Measurements from ENCODE around the gene ITPR1. TPM values are rescaled to one million over a fixed set of nuclear protein-coding genes. Genes with fewer than 3 reads are reported as not detected.

The ITPR1 gene
- total RNA-seq, 4 donors from 2014 or later = 56.1 to 71.2 (median 61.9) TPM

DNA sequence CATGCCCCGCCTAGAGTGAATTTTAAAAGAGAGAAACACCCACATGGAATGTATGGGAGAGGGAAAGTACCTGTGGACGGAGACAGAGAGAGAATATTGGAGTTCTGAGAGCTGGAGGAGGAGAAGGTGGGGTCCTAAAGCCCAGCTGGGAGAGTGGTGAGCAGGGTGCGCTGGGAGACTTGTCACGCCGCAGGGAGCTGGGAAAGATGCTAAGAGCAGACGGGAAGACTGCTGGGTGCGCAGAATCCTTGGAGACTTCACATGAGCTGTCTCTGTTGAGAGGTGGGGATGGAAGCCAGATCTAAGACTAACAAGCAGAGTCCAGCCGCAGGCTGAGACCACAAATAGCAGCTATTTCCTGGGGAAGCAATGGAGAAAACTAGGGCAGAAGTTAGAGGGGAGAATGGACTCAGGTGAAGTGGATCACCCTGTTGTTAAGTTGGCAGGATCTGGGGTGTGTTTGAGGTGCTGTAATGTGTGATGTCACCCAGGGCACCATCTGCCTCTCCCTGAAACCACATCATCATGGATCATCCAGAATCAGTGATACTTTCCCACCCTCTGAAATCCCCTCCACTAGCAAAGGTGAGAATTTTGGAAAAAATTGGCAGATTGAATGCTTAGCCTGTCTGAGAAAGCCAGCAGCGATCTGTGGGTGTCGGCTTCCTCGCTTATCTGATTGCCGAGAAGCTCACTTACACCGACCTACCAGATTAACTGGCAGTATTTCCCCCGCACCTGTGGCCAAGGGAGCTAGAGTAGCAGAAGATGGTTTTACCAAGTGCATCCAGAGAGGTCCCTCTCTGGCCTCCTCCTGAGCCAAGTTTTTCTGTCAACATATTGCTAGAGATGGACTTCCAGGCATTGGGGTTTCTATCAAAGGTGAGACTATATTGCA is 311.3 kb downstream of the ITPR1 start:
- Histone ChIP-seq H3K4me1 (peaks cover 0 to 8% (median under 1%) of the 10 kb centered on the region in 4 donors), H3K4me3 (no peak overlapping the region), H3K27ac (peak overlapping the region in 1 of 4 donors; percentile 15), H3K27me3 (no peaks in the 10 kb centered on the region), H3K36me3 (peaks cover 0 to 58% (median 0%) of the 10 kb centered on the region in 3 donors), H3K9me3 (no peaks in the 10 kb centered on the region)
- 95 to 96% methylated on average over 14 of the region's 14 CpGs for WGBS, 2 donors
- no peak for DNase-seq (ENCODE audit: low spot score in 2 of 2)
- TF ChIP-seq EP300 (IDR thresholded peaks at IDR 0.05) (no peak), POLR2A (IDR thresholded peaks at IDR 0.05) (no peak)
- TF ChIP-seq, protein P1, sequence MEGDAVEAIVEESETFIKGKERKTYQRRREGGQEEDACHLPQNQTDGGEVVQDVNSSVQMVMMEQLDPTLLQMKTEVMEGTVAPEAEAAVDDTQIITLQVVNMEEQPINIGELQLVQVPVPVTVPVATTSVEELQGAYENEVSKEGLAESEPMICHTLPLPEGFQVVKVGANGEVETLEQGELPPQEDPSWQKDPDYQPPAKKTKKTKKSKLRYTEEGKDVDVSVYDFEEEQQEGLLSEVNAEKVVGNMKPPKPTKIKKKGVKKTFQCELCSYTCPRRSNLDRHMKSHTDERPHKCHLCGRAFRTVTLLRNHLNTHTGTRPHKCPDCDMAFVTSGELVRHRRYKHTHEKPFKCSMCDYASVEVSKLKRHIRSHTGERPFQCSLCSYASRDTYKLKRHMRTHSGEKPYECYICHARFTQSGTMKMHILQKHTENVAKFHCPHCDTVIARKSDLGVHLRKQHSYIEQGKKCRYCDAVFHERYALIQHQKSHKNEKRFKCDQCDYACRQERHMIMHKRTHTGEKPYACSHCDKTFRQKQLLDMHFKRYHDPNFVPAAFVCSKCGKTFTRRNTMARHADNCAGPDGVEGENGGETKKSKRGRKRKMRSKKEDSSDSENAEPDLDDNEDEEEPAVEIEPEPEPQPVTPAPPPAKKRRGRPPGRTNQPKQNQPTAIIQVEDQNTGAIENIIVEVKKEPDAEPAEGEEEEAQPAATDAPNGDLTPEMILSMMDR (IDR thresholded peaks at IDR 0.05) = no peak

DNA sequence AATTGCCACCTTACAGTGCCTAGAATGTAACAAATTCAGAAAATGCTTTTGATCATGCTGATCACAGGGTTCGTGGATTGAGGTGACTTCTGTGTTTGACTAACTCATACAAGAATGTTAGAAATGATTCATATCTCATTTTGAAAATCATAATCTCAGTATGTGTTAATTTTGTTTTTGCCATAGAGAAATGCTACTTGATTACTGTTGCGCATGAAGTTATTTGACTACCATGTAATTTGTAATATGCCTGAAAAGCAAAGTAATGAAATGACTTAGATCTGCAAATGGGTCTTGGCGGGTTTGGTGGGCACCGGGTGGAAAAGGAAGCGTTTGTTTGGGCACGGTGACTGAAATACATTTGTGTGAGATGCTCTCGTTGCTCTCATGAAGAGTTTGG is 312.5 kb downstream of the ITPR1 start:
- peaks cover 0 to 50% (median 0%) of the 10 kb centered on the region in 3 donors for H3K36me3 ChIP-seq
- peaks cover 0 to 14% (median 5%) of the 10 kb centered on the region in 4 donors for H3K4me1 ChIP-seq
- DNase-seq (ENCODE audit: low spot score in 2 of 2) = no peak
- WGBS, 2 donors = 81 to 85% methylated on average over 7 of the region's 7 CpGs
- H3K4me3 ChIP-seq = no peak overlapping the region
- H3K27me3 ChIP-seq = no peaks in the 10 kb centered on the region
- H3K9me3 ChIP-seq = no peaks in the 10 kb centered on the region
- no peak for TF ChIP-seq POLR2A (IDR thresholded peaks at IDR 0.05)
- TF ChIP-seq, protein P1 (IDR thresholded peaks at IDR 0.05) = no peak
- no peak for TF ChIP-seq EP300 (IDR thresholded peaks at IDR 0.05)
- peak overlapping the region in 1 of 4 donors; percentile 36 for H3K27ac ChIP-seq

DNA sequence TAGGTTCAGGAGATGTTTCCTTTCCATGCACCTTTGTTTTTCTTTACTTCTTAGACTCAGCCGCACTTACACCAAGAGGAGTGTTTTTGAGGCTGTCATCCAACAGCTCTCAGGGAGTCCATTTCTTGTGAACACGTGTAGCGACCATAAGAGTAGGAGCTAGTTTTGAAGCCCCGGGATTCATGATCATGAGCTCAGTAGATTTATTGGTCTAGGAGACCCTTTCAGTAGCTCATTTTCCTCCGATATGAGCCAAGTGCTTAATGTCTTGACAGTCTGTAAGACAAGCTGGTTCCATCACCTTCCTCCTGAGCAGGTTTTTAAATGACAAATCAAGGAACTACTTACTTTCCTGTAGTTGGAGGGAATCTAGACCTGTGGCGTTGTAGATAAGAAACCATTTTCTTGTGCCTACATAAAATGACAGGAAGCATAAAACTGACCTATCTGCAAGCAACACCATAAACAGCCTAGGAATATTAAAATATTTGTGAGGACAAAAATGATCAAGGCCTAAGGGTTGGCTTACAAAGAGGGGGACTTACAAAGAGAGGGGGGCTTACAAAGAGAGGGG is 313.5 kb downstream of the ITPR1 start:
- H3K4me3 ChIP-seq = no peak overlapping the region
- H3K4me1 ChIP-seq = peaks cover 0 to 15% (median 5%) of the 10 kb centered on the region in 4 donors
- H3K27me3 ChIP-seq = no peaks in the 10 kb centered on the region
- peaks cover 0 to 47% (median 0%) of the 10 kb centered on the region in 3 donors for H3K36me3 ChIP-seq
- H3K27ac ChIP-seq = peak overlapping the region in 1 of 4 donors; percentile 41
- TF ChIP-seq EP300 (IDR thresholded peaks at IDR 0.05) (no peak), POLR2A (IDR thresholded peaks at IDR 0.05) (no peak)
- TF ChIP-seq, protein P1 (IDR thresholded peaks at IDR 0.05) = no peak
- no peak for DNase-seq (ENCODE audit: low spot score in 2 of 2)
- no peaks in the 10 kb centered on the region for H3K9me3 ChIP-seq
- 95 to 97% methylated on average over 6 of the region's 6 CpGs for WGBS, 2 donors

DNA sequence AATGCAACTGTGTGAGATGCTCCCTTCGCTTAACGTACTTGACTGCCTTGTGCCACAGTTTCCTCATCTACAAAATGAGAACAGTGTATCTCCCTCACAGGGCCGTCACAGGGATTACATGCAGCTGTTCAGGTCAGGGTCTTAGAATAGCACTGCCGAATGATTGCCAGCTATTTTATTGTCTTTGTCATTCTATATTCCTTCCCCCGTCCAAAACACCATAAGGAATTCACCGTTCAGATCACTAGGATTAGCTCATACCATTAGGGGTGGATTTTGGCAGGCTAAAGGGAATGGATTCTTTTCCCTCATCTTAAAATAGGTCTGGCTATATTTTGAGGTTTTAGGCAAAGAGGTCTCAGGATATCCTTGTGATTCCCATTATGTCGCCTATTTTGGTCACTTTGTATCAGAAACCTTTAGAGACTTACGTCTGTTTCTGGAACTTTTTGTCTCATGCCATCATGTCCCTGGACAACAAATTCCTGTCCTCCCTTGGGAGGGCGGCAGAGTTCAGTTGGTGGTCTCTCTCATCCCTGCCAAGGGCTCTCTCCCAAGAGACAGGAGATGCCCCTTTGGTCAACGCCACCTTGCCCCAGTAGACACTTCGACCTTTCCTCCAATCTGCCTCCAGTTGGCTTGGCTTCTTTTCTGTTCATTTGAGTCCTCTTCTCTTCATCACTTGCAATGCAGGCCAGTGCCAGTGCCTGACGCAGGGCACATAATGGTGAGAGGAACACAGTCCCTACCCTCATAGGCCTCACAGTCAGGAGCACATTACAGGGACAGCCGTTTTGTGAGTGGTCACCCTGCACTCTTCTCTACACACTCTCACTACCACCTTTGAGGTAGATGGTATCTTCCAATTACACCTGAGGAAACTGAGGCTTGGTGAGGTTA is 314.5 kb downstream of the ITPR1 start:
- DNase-seq (ENCODE audit: low spot score in 2 of 2) = no peak
- Histone ChIP-seq H3K27me3 (no peaks in the 10 kb centered on the region), H3K27ac (peak overlapping the region in 2 of 4 donors; percentile 58 to 71), H3K9me3 (no peaks in the 10 kb centered on the region), H3K4me3 (no peak overlapping the region), H3K4me1 (peaks cover 0 to 22% (median 5%) of the 10 kb centered on the region in 4 donors), H3K36me3 (peaks cover 0 to 44% (median 0%) of the 10 kb centered on the region in 3 donors)
- WGBS, 2 donors = 81 to 82% methylated on average over 13 of the region's 13 CpGs
- TF ChIP-seq, protein P1 (IDR thresholded peaks at IDR 0.05) = no peak
- TF ChIP-seq POLR2A (IDR thresholded peaks at IDR 0.05) (no peak), EP300 (IDR thresholded peaks at IDR 0.05) (peak; percentile 66 to 96)
